GM18868 (cell line): ENCODE results near the gene FCRL3.

Experiments
- ATAC-seq: cut with Tn5 transposase; IDR thresholded peaks from one replicate; pipeline ENCODE4 v1.9.1; 2021; ENCODE audit warnings: mild to moderate bottlenecking, moderate library complexity; ENCODE audit not compliant: unreplicated experiment

Gene FCRL3

DNA sequence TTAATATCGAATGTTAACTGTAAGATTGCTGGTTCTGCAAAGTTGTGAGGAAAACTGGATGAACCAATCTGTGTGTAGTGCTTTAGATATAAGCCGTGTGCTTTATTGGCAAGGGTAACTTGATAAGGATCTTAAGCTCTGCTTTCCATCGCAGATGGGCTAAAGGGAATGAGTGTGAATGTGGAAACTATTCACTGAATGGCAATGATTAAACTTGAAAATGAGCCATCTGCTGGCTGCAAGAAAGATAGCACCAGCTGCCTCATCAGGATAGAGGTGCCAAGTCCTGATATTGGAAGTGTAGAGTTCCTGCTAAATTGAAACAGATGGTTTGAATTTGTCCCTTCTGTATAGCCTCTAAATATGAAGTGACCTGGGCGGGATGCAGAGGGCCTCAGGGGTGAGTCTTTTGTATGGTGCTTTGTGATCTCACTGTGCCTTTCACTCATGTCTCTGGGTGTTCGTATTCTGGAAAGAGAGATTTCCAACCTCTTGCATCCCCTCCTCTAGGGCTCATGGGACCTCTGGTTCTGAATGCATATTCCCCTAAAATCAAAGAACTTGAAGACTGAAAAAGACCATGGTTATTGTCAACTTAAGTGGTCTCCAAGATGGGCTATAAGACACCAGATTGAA, 9.2 kb downstream of the FCRL3 start:
- ATAC-seq, result no peak

GRCh38 chr1:157682710-157683437, 17.7 kb downstream of the FCRL3 start:
- no peak for ATAC-seq

DNA sequence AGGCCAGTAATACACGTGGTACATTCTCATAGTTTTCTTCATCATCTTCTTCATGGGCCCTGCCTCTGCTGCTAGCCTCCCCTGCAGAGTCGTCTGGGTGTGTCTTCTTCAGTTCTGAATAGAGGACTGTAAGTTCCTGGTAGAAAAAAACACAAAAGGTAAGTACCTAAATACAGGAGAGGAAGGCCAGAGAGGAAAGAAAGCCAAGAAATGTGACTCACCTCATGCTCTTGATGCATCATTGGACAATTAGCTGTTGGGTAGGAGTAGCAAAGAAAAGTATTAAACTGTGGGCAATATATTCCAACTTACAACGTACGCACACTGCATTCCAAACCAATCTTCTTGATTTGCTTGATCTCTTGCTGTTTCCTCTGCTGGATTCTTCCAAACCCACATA, 21.8 kb downstream of the FCRL3 start:
- ATAC-seq, result no peak

- ATAC-seq, result no peak
These were observed 27.6 kb downstream of the FCRL3 start for GRCh38 chr1:157673008-157673407.

- ATAC-seq, result no peak
These were observed 28.7 kb downstream of the FCRL3 start for GRCh38 chr1:157671895-157672294.

DNA sequence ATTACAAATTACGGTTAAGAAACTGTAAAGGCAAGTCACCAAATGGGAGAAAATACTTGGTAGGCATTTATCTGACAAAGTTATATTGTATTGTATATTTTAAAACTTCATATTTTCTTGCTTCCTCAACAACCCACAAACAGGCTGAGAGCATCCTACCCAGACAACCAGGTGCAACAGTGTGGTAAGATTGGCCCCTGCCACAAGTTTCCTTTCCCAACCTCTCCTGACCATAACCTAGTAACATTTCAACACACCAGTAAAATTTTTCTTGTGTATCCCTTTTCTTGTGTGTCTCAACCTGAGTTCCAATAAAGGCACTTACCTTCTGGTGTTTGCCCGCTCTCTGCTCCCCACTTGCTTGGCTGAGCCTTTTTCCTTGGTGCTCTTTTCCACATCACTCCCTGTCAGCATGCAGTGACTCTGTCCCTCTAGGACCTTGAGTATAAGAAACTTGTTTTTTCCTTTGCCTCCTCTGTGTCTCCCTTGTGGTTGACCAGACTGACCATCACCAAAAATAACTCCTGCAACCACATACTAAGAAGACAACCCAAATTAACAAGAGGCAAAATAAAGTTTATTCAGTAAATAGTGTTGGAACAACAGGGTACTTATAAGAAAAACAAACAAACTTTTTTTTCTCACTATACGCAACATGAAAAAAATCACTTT, 40.9 kb downstream of the FCRL3 start:
- no peak for ATAC-seq

- no peak for ATAC-seq
These were observed 42.0 kb downstream of the FCRL3 start for GRCh38 chr1:157658571-157658970.

DNA sequence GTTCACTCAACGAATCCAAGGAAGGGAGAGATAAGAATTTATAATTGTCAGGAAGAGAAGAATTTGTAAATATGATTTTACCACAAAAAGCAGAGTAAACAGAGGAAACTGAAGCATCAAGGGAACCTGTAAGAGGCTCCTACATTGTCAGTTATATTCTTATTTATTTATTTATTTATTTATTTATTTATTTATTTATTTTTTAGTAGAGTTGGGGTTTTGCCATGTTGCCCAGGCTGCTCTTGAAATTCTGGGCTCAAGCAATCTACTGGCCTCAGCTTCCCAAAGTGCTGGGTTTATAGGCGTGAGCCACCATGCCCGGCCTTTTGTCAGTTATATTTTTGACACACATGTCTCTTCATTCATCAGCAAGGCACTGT, 47.1 kb downstream of the FCRL3 start:
- ATAC-seq, result peak; percentile 9

GRCh38 chr1:157652859-157653493, 47.6 kb downstream of the FCRL3 start:
- peak; percentile 99 for ATAC-seq

DNA sequence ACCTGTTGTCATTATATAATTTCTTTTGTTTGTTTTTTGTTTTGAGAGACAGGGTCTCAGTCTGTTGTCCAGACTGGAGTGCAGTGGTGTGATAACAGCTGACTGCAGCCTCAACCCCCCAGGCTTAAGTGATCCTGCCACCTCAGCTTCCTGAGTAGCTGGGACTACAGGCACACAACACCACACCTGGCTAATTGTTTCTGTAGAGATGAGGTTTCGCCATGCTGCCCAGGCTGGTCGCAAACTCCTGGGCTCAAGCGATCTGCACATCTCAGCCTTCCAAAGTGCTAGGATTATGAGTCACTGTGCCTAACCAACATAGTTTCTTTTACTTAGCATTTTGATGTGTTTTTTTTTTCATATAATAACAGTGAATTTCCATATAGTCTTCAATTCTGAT, 52.3 kb downstream of the FCRL3 start:
- no peak for ATAC-seq

- ATAC-seq, result no peak
These were observed 54.4 kb downstream of the FCRL3 start for GRCh38 chr1:157646144-157646543.

GRCh38 chr1:157641177-157641576, 59.4 kb downstream of the FCRL3 start:
- ATAC-seq, result no peak

- ATAC-seq, result no peak
These were observed 60.8 kb downstream of the FCRL3 start for GRCh38 chr1:157639800-157640199.

GRCh38 chr1:157628773-157629172, 71.8 kb downstream of the FCRL3 start:
- no peak for ATAC-seq
